ENCODE results near the gene USB1.

The USB1 gene

DNA sequence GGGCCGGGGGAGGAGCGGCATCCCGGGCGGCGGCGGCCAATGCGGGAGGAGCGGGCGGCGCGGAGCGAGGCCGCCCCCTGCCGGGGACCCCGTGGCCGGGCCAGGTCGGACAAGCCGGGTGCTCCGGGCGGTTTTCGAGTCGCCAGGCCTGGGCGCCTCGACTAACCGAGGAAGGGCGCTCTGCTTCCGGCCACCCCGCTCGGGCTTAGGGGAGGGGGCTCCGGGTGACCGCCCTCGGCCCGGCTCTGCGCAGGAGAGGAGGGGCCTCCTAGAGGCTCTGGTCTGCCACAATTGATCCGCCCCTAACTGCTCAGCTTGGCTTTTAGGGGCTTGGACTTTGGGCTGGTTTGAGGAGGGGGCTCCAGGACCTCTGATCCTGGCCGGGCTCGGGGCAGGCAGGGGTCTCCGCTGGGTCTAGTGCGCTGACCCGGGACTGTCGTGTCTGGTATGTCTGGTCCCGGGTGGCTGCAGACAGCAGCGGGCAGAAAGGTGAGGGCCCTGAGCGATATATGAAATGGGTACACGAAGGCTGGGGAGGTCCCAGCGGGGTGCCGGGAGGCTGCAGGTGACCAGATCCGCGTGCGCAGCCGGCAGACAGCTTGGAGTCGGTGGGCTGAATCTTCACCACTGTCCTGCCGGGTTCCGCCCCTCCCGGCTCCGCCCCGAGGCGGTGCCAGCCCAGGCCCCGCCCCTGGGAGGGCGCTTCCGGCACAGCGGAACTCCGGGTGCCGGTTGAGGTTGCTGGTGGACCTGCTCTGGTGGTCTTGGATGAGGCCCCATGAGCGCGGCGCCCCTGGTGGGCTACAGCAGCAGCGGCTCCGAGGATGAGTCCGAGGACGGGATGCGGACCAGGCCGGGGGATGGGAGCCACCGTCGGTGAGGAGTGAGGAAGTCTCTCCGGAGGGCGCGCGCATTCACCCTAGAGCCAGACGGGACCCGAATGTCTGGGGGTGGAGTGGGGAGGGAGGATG lies at the start of gene USB1:
TSS of gene USB1 (plus strand) at position 702 of the 971 bp plus-strand sequence. CDS start at position 779, 77 bp downstream.
- DNase-seq, result peak; percentile 44 to 68

GRCh38 chr16:57952909-57953308 lies 48.3 kb upstream of the USB1 start:
- no peak for DNase-seq

- no peak for DNase-seq
Observed at GRCh38 chr16:57953857-57954256, 47.4 kb upstream of the USB1 start.

DNA sequence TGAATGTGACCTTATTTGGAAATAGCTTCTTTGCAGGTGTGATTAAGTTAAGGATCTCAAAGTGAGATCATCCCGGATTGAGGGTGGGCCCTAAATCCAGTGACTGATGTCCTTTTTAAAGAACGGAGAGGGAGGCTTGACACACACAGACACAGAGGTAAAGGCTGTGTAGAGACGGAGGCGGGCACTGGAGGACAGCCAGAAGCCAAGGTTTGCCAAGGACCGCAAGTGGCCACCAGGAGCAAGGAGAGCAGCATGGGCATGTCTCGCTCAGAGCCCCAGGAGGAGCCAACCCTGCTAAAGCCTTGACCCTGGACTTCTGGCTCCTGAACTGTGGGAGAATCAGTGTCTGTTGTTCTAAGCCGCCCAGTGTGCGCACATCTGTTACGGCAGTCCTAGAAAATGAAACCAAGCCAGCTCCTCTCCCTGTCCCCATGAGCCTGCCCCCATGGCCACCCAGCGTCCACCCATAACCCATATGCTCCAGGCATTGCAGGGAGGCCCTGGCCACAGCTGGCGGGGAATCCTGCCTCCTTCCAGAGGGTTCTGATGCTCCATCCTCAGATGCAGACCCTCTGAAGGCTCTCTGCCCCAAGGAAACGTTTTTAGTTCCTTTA lies 45.5 kb upstream of the USB1 start:
- no peak for DNase-seq

GRCh38 chr16:57956270-57956808 lies 44.9 kb upstream of the USB1 start:
- no peak for DNase-seq

DNA sequence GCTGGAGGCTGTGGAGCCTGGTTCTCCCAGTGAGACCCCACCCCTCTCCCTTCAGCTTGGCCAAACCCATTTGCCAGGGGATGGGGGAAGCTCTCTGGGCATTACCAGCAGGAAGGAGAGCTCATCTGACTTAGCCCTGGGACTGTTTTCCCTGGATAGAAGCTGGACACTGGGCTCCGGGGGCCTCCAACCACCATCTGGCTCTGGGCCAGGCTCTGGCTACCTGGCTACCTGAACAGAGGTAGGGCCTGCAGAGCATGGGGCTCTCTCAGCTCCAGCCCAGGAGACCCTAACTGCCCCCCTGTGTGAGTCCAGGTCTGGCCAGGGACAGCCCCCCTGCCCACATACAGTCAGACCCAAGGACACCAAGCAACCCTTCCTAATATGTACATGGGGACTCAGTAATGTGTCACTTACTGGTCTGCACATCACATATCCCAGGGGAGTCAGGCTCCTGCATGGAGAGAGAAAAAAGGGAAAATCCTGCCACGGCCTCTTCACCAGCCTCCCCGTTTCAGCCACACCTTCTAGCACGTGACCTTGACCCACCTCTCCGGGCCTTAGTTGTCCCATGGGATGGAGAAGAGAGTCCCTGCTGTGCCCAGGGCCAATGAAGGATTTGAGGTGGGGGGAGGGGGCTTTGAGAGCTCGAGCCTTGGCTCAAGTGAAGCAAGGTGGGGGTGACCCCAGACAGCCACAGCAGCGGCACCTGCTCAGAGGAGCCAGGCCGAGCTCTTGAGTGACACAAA lies 44.1 kb upstream of the USB1 start:
- DNase-seq, result no peak

DNA sequence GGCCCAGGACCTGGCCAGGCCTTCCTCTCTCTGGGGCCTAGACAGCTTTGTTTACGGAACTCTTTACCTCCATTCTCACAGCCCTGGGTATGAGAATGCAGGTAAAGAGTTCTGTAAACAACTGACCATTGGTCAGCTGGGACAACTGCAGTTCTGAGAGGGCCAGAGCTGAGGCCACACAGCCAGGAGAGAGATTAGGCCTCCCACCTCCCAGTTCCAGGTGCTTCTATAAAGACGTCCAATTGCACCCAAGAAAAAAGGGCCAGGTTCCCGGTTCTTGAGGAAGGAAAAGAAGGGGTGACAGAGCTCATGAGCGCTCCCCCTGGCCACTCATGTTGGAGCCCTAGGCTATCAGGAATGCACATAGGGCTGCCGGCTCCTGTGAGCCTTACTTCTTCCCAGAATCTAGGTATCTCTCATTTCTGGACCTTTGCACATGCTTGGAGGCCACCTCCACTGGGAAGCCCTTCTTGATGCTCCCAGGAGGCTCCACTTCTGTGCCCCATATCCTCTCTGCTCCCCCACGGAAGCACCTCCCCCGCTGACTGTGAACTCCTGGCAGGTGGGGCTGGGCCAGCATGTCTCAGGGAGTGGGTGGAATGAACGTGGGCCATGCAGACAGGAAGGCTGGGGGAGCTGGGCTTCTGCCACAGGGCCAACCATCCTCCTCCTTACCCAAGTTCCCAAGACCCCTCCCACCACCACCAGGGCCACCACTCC lies 43.4 kb upstream of the USB1 start:
- DNase-seq, result no peak

DNA sequence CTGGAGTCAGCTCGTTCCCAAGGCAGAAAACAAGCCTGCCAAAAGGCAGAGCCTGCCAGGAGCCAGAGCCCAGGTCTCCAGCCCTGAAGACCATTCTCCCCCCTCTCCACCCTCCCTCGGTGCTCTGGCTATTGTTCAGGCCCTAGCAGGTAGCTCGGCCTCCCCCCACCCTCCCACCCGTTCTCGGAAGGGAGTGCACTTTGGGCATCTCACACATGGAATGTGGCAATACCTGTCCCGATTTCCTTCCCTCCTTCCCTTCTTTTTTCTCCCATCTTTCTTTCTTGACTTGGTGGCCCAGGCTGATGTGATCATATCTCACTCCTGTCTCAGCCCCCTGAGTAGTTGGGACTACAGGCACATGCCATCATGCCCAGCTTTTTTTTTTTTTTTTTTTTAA lies 42.7 kb upstream of the USB1 start:
- no peak for DNase-seq

DNA sequence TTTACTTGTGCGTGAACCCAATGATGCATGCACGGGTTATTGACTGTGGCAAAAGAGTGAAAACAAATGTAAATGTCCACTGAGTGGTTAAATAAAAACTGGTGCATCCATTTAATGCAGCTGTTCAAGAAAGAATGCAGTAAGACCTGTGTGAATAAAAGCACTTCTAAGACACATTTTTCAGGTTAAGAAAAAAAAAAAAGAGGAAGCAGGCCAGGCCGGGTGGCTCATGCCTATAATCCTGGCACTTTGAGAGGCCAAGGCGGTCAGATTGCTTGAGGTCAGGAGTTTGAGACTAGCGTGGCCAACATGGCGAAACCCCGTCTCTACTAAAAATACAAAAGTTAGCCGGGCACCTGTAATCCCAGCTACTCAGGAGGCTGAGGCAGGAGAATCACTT lies 42.1 kb upstream of the USB1 start:
- no peak for DNase-seq

DNA sequence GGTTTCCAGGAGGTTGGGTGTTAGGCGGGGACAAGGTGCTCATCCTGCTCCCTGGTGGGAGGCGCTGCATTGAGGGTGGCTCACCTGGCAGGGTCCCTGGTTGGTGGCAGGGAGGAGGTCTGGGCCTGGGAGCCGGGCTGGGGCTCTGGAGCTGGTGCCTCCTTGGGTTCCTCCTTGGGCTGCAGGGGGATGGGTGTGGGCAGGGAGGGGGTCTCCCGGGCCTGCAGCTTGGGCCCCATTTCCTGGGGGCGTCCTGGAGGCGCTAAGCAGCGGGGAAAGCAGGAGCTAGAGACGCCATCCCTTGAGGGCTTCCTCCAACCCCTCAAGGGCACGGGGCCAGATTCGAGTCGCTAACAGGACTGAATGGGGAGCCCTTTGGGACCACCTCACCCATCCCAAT lies 41.4 kb upstream of the USB1 start:
- DNase-seq, result no peak

GRCh38 chr16:57960310-57960709 lies 40.9 kb upstream of the USB1 start:
- no peak for DNase-seq

DNA sequence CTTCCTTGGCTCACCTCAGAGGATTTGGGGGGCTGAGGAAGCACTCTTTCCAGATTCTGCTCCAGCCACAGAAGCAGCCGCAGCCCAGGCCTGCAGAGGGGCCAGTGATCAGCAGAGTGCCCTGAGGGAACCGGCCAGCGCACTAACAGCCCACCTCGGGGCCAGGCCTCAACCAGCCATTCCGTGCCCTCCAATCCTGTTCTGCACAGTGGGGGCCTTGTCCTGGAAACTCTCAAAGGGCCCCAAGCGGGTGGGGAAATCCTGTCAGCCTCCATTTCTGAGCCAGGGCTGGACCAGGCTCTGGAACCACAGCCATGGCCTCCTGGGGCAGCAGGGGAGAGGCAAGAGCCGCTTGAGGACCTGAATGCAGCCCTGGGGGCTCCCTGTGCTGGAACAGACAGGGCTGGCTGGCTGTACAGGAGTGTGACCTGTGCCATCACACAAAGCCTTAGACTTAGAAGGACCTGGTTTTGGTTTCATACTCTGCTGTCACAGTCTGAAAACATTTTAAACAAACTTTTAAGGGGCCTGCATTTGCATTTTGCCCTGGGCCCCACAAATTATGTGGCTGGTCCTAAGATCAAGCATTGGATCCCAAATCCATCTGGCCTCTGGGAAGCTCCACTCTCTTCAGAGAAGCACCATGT lies 40.3 kb upstream of the USB1 start:
- DNase-seq, result no peak

- DNase-seq, result no peak
Observed at GRCh38 chr16:57961538-57961937, 39.7 kb upstream of the USB1 start.

- DNase-seq, result no peak
Observed at GRCh38 chr16:57962046-57962445, 39.2 kb upstream of the USB1 start.

GRCh38 chr16:57962756-57963155 lies 38.5 kb upstream of the USB1 start:
- no peak for DNase-seq

DNA sequence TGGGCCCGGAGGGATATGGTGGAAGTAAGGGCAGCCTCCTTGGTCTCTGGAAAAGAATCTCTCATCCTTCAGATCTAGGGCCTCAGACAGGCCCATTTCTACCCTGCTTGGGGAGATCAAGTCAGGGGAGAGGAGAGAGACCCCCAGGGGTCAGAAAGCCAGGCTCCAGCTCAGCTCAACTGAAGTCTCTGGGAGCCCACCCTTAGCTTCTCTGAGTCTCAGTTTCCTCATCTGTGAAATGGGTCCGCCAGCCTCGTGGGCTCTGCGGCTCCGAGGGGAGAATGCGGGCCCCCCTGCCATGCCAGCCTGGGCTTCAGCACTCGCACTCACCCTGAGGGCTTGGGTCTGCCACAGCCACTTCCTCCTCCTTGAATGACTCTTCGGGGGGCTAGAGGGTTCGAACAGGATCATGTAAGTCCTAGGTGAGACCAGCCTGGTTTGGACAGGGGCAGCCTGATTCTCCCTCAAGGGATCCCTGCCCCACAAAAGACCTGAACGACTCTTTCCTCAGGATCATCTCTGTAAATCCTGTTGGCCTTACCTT lies 37.0 kb upstream of the USB1 start:
- no peak for DNase-seq

DNA sequence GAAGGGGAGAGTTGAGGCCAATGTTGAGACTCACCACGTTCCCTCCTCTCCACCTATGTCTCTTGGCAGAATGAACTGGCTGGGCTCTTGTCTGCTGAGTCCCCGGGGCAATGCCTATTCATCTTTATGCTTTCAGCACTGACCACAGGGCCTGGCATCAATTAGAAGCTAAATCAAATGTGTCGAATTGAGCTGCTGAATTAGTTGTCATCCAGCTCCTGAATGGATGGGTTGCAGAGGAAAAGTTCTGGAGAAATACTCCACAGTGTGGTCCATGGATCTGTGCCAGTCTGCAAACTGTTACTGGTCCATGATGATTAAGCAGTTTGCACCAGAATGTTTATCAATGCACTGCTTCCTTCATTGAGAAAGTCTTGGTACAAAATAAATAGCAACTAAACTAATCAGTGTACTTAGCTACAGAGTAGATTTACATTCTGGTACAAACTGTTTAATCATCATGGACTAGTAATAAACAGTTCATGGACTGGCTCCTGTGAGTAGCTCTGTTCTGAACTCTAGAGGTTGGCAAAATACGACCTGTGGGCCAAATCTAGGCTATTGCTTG lies 34.9 kb upstream of the USB1 start:
- DNase-seq, result no peak

- no peak for DNase-seq
Observed at GRCh38 chr16:57966986-57967385, 34.2 kb upstream of the USB1 start.

DNA sequence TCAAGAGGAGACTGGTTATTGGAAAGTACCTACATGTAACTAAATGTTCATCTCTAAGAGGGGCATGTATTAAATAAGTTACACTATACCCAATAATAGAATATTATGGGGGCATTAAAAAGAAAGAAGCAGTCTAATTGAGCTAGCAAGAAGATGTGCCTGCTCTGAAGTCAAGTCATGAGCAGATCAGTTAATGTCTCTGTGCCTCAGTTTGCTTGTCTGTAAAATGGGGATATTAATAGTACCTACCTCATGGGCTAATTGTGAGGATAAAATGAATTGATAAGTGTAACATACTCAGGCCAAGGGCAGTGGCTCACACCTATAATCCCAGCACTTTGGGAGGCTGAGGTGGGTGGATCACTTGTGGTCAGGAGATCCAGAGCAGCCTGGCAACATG lies 33.3 kb upstream of the USB1 start:
- no peak for DNase-seq

GRCh38 chr16:57969451-57970123 lies 31.6 kb upstream of the USB1 start:
- DNase-seq, result no peak

DNA sequence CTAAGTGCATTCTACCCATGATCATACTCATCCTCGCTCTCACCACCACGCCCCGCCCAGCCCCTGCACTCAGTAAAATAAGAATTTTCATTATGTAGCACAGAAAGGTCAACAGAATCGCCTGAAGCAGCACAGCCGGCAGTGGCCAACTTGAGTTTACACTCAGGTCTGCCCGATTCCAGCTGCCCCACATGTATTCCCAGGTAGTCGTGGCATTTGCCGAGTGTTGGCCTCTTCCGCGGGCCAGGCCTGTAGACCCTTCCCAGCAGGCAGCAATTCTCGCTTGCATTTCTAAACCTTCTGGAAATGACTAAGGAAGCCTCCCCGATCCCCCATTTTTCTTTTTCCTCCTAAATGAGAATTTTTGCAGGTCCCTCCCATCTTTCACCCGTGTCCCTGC lies 30.9 kb upstream of the USB1 start:
- DNase-seq, result no peak
